ENCODE measurements around the gene HLA-DOB.

HLA-DOB gene

GRCh38 chr6:32844839-32845383, 28.1 kb upstream of the HLA-DOB start:
- peak overlapping the region; percentile 69 for H3K4me3 ChIP-seq (ENCODE audit: low read depth, low read length)
- no peak for DNase-seq (ENCODE audit: low read depth)

GRCh38 chr6:32843979-32844838, 27.4 kb upstream of the HLA-DOB start, which contains the start of gene PSMB8:
Gene PSMB8 (minus strand): TSS chr6:32844047. CDS start chr6:32843996, 51 bp downstream.
- H3K4me3 ChIP-seq (ENCODE audit: low read depth, low read length), result peak within 1 kb of the TSS; percentile 69

GRCh38 chr6:32843331-32843978, 26.7 kb upstream of the HLA-DOB start:
- no peak for DNase-seq (ENCODE audit: low read depth)
- H3K4me3 ChIP-seq (ENCODE audit: low read depth, low read length), result peak overlapping the region; percentile 69

More at GRCh38 chr6:32843979-32844838, 27.4 kb upstream of the HLA-DOB start, which contains the start of gene PSMB8:
- DNase-seq (ENCODE audit: low read depth), result peak; percentile 64

- no peak overlapping the region for H3K4me3 ChIP-seq (ENCODE audit: low read depth, low read length)
- DNase-seq (ENCODE audit: low read depth), result no peak
Observed at GRCh38 chr6:32842690-32843089, 25.9 kb upstream of the HLA-DOB start.

GRCh38 chr6:32842021-32842650, 25.3 kb upstream of the HLA-DOB start:
- H3K4me3 ChIP-seq (ENCODE audit: low read depth, low read length), result no peak overlapping the region
- no peak for DNase-seq (ENCODE audit: low read depth)

- no peak for DNase-seq (ENCODE audit: low read depth)
- H3K4me3 ChIP-seq (ENCODE audit: low read depth, low read length), result no peak overlapping the region
Observed at GRCh38 chr6:32840604-32841246, 23.9 kb upstream of the HLA-DOB start.

- no peak overlapping the region for H3K4me3 ChIP-seq (ENCODE audit: low read depth, low read length)
- DNase-seq (ENCODE audit: low read depth), result no peak
Observed at GRCh38 chr6:32839356-32839755, 22.6 kb upstream of the HLA-DOB start.

- peak; percentile 60 for DNase-seq (ENCODE audit: low read depth)
- H3K4me3 ChIP-seq (ENCODE audit: low read depth, low read length), result peak within 1 kb of the TSS; percentile 69
Observed at GRCh38 chr6:32838114-32838958, 21.5 kb upstream of the HLA-DOB start, which contains the start of gene TAP2. Gene TAP2 (minus strand): TSS chr6:32838739. CDS start chr6:32838233, 506 bp downstream.

GRCh38 chr6:32837651-32838113, 20.9 kb upstream of the HLA-DOB start:
- peak overlapping the region; percentile 69 for H3K4me3 ChIP-seq (ENCODE audit: low read depth, low read length)
- no peak for DNase-seq (ENCODE audit: low read depth)

GRCh38 chr6:32836873-32837272, 20.1 kb upstream of the HLA-DOB start:
- DNase-seq (ENCODE audit: low read depth), result no peak
- no peak overlapping the region for H3K4me3 ChIP-seq (ENCODE audit: low read depth, low read length)

GRCh38 chr6:32835167-32835893, 18.5 kb upstream of the HLA-DOB start:
- no peak for DNase-seq (ENCODE audit: low read depth)
- no peak overlapping the region for H3K4me3 ChIP-seq (ENCODE audit: low read depth, low read length)

- H3K4me3 ChIP-seq (ENCODE audit: low read depth, low read length), result no peak overlapping the region
- DNase-seq (ENCODE audit: low read depth), result no peak
Observed at GRCh38 chr6:32833664-32834063, 16.9 kb upstream of the HLA-DOB start.

- H3K4me3 ChIP-seq (ENCODE audit: low read depth, low read length), result no peak overlapping the region
- DNase-seq (ENCODE audit: low read depth), result no peak
Observed at GRCh38 chr6:32832535-32832934, 15.7 kb upstream of the HLA-DOB start.

- DNase-seq (ENCODE audit: low read depth), result no peak
Observed at GRCh38 chr6:32830936-32831335, 14.1 kb upstream of the HLA-DOB start.

GRCh38 chr6:32830017-32830416, 13.2 kb upstream of the HLA-DOB start:
- DNase-seq (ENCODE audit: low read depth), result no peak
- H3K4me3 ChIP-seq (ENCODE audit: low read depth, low read length), result no peak overlapping the region

More at GRCh38 chr6:32830936-32831335, 14.1 kb upstream of the HLA-DOB start:
- no peak overlapping the region for H3K4me3 ChIP-seq (ENCODE audit: low read depth, low read length)

- no peak for DNase-seq (ENCODE audit: low read depth)
- no peak overlapping the region for H3K4me3 ChIP-seq (ENCODE audit: low read depth, low read length)
Observed at GRCh38 chr6:32829495-32829894, 12.7 kb upstream of the HLA-DOB start.

GRCh38 chr6:32827025-32827424, 10.2 kb upstream of the HLA-DOB start:
- DNase-seq (ENCODE audit: low read depth), result no peak

GRCh38 chr6:32825966-32826365, 9.2 kb upstream of the HLA-DOB start:
- DNase-seq (ENCODE audit: low read depth), result no peak
- H3K4me3 ChIP-seq (ENCODE audit: low read depth, low read length), result no peak overlapping the region

More at GRCh38 chr6:32827025-32827424, 10.2 kb upstream of the HLA-DOB start:
- no peak overlapping the region for H3K4me3 ChIP-seq (ENCODE audit: low read depth, low read length)
